ENCODE data around the gene LAMC3.

The LAMC3 gene

DNA sequence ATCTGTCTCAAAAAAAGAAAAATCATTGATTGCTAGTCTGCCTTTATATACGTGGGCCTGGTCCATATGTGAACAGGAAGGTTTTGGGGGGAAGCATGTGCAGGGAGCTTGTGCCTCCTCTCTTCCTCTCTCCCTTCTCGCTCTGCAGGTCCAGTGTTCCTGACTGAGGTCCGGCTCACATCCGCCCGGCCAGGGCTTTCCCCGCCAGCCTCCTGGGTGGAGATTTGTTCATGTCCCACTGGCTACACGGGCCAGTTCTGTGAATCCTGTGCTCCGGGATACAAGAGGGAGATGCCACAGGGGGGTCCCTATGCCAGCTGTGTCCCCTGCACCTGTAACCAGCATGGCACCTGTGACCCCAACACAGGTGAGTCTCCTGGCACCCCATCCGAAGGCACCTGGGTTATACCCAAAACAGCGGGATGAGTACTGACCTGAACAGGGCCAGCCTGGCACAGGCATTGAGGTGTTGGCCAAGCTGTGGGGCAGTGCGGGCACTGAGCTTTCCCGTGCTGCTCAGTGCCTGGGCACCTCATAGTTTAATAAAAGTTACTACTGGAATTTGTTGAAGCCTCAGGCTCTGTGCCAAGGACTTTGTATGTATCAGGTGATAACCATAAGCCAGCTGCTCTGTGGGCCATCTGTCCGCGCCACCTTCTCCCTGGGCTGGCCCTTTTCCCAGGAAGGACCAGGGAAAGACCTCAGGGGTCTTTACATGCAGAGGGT is 48.0 kb downstream of the LAMC3 start:
- no peak overlapping the region for H3K27ac ChIP-seq (ENCODE audit: low read depth, low read length)

DNA sequence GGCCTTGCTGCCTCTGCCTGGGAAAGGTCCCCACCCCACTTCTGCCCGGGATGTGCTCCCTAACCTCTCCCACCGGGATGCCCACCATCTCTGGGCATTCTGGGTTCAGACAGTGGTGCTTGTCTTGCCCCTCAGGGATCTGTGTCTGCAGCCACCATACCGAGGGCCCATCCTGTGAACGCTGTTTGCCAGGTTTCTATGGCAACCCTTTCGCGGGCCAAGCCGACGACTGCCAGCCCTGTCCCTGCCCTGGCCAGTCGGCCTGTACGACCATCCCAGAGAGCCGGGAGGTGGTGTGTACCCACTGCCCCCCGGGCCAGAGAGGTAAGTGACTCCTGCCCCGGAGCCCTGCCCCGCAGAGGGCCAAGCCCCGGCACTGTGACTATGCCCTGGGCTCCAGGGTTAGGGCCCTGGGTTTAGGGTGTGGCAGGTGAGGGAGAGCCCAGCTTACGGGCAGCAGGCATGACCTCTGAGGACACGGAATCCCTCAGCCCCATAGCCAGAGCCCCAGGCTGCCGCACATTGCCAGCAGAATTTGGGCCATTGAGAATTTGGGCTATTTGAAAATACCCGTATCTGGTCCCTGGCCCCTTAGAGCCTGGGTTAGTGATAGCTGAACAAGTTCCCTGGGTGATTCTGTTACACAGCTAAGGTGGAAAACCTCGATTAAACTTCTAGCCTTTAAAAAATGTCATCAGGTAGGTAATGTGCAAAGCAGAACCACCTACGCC is 52.1 kb downstream of the LAMC3 start:
- Histone ChIP-seq H3K4me1 (ENCODE audit: control insufficient read depth in 1 of 2, insufficient read depth in 2 of 2, low read length in 2 of 2) (no peaks in the 10 kb centered on the region), H3K36me3 (ENCODE audit: control insufficient read depth in 1 of 2, insufficient read depth in 2 of 2, low read length in 2 of 2) (no peaks in the 10 kb centered on the region), H3K9me3 (ENCODE audit: control insufficient read depth in 1 of 2, low read length in 2 of 2) (no peaks in the 10 kb centered on the region), H3K27ac (ENCODE audit: low read depth, low read length) (no peak overlapping the region), H3K9ac (ENCODE audit: low read depth in 1 of 2, low read length in 2 of 2) (no peak overlapping the region), H3K27me3 (ENCODE audit: control insufficient read depth in 1 of 2, insufficient read depth in 2 of 2, low read length in 2 of 2) (no peaks in the 10 kb centered on the region), H3K4me3 (ENCODE audit: low read depth in 1 of 2, low read length in 2 of 2) (no peak overlapping the region)

More for the DNA sequence above, 48.0 kb downstream of the LAMC3 start:
- no peaks in the 10 kb centered on the region for H3K36me3 ChIP-seq (ENCODE audit: control insufficient read depth in 1 of 2, insufficient read depth in 2 of 2, low read length in 2 of 2)
- peaks cover 0 to 4% of the 10 kb centered on the region in 2 donors for H3K27me3 ChIP-seq (ENCODE audit: control insufficient read depth in 1 of 2, insufficient read depth in 2 of 2, low read length in 2 of 2)
- H3K9me3 ChIP-seq (ENCODE audit: control insufficient read depth in 1 of 2, low read length in 2 of 2): no peaks in the 10 kb centered on the region
- no peak overlapping the region for H3K9ac ChIP-seq (ENCODE audit: low read depth in 1 of 2, low read length in 2 of 2)
- no peak overlapping the region for H3K4me3 ChIP-seq (ENCODE audit: low read depth in 1 of 2, low read length in 2 of 2)
- no peaks in the 10 kb centered on the region for H3K4me1 ChIP-seq (ENCODE audit: control insufficient read depth in 1 of 2, insufficient read depth in 2 of 2, low read length in 2 of 2)

DNA sequence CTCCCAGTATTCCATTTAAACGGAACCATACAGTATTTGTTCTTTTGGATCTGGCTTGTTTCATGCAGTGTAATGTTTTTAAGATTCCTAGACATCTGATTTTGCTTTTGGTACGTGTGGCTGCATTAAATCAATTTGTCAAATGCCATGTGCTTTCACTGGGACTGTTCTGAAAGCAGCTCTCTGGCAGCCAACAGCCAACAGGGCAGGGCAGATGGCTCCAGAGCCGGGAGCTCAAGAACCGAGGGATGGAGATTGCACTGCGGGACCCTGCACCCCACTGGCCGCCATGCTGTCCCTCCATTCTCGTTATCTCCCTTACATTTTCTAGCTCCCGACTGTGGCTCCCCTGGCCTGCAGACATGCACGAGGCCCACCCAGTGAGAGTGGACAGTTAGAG is 54.0 kb downstream of the LAMC3 start:
- Histone ChIP-seq H3K27ac (ENCODE audit: low read depth, low read length) (no peak overlapping the region), H3K9ac (ENCODE audit: low read depth in 1 of 2, low read length in 2 of 2) (no peak overlapping the region), H3K4me3 (ENCODE audit: low read depth in 1 of 2, low read length in 2 of 2) (no peak overlapping the region), H3K9me3 (ENCODE audit: control insufficient read depth in 1 of 2, low read length in 2 of 2) (no peaks in the 10 kb centered on the region), H3K36me3 (ENCODE audit: control insufficient read depth in 1 of 2, insufficient read depth in 2 of 2, low read length in 2 of 2) (no peaks in the 10 kb centered on the region), H3K4me1 (ENCODE audit: control insufficient read depth in 1 of 2, insufficient read depth in 2 of 2, low read length in 2 of 2) (no peaks in the 10 kb centered on the region), H3K27me3 (ENCODE audit: control insufficient read depth in 1 of 2, insufficient read depth in 2 of 2, low read length in 2 of 2) (no peaks in the 10 kb centered on the region)

DNA sequence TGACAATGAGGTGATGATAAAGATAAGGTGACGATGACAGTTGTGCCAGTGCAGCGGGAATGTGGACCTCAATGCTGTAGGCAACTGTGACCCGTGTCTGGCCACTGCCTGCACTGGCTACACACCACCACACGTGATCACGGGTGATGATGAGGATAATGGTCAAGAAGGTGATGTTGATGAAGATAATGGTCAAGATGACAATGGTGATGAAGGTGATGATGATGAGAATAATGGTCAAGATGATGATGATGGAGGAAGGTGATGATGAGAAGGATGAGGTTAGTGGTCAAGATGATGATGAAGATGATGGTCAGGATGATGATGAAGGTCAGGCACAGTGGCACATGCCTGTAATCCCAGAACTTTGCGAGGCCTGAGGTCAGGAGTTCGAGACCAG is 56.6 kb downstream of the LAMC3 start:
- Histone ChIP-seq H3K4me1 (ENCODE audit: control insufficient read depth in 1 of 2, insufficient read depth in 2 of 2, low read length in 2 of 2) (no peaks in the 10 kb centered on the region), H3K4me3 (ENCODE audit: low read depth in 1 of 2, low read length in 2 of 2) (no peak overlapping the region), H3K9ac (ENCODE audit: low read depth in 1 of 2, low read length in 2 of 2) (no peak overlapping the region), H3K9me3 (ENCODE audit: control insufficient read depth in 1 of 2, low read length in 2 of 2) (no peaks in the 10 kb centered on the region), H3K36me3 (ENCODE audit: control insufficient read depth in 1 of 2, insufficient read depth in 2 of 2, low read length in 2 of 2) (no peaks in the 10 kb centered on the region), H3K27ac (ENCODE audit: low read depth, low read length) (no peak overlapping the region), H3K27me3 (ENCODE audit: control insufficient read depth in 1 of 2, insufficient read depth in 2 of 2, low read length in 2 of 2) (no peaks in the 10 kb centered on the region)

DNA sequence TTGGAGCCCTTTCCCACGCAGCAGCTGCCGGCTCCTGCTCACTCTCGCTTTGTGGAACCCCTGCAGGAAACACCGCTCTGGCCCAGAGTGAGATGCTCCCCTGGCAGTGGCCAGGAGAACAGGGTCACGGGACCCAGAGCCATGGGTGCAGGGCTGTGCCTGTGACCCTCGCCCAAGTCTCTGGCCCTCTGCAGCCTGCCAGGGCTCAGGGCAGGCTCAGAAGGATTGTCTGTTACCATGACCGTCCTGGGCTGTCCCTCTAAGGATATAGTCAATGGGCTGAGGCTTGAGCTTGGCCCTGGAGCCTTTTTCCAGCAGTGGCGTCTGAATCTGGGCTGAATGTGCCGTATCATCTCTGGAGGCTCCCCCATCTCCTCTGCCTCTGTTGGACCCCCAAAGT is 58.7 kb downstream of the LAMC3 start:
- no peaks in the 10 kb centered on the region for H3K4me1 ChIP-seq (ENCODE audit: control insufficient read depth in 1 of 2, insufficient read depth in 2 of 2, low read length in 2 of 2)
- no peak overlapping the region for H3K27ac ChIP-seq (ENCODE audit: low read depth, low read length)
- H3K9ac ChIP-seq (ENCODE audit: low read depth in 1 of 2, low read length in 2 of 2): no peak overlapping the region
- H3K36me3 ChIP-seq (ENCODE audit: control insufficient read depth in 1 of 2, insufficient read depth in 2 of 2, low read length in 2 of 2): no peaks in the 10 kb centered on the region
- no peaks in the 10 kb centered on the region for H3K27me3 ChIP-seq (ENCODE audit: control insufficient read depth in 1 of 2, insufficient read depth in 2 of 2, low read length in 2 of 2)
- H3K4me3 ChIP-seq (ENCODE audit: low read depth in 1 of 2, low read length in 2 of 2): no peak overlapping the region
- no peaks in the 10 kb centered on the region for H3K9me3 ChIP-seq (ENCODE audit: control insufficient read depth in 1 of 2, low read length in 2 of 2)

DNA sequence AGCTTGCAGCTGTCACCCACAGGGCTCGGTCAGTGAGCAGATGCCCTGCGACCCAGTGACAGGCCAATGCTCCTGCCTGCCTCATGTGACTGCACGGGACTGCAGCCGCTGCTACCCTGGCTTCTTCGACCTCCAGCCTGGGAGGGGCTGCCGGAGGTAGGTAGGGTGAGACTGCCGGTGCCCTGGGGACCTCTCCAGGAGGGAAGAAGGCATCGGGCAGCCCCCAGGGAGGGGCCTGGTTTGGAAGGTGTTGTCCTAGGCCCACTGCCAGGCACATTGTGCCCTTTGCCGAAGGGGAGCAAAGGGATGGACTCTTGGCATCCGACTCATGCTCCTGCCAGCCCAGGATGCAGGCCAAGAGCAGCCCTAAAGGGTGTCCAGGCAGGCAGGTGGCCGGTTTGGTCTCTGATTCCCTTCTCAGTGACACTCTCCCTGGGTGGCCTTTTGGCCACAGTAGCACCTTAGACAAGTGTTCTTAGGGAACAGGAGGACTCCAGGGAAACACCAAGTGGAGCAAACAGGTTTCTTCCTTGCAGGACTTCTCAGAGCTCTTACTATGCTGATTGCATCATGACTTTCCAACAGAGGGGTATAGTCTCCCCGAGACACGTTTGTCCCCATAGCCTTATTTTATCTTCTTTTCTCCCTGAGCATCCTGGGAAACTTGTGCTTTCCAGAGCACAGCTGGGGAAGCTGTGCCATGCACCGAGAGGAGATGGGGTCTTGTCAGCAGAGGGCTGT is 59.3 kb downstream of the LAMC3 start:
- H3K27ac ChIP-seq (ENCODE audit: low read depth, low read length): no peak overlapping the region
- H3K9me3 ChIP-seq (ENCODE audit: control insufficient read depth in 1 of 2, low read length in 2 of 2): no peaks in the 10 kb centered on the region
- H3K27me3 ChIP-seq (ENCODE audit: control insufficient read depth in 1 of 2, insufficient read depth in 2 of 2, low read length in 2 of 2): no peaks in the 10 kb centered on the region
- H3K4me3 ChIP-seq (ENCODE audit: low read depth in 1 of 2, low read length in 2 of 2): no peak overlapping the region
- H3K36me3 ChIP-seq (ENCODE audit: control insufficient read depth in 1 of 2, insufficient read depth in 2 of 2, low read length in 2 of 2): no peaks in the 10 kb centered on the region
- H3K4me1 ChIP-seq (ENCODE audit: control insufficient read depth in 1 of 2, insufficient read depth in 2 of 2, low read length in 2 of 2): no peaks in the 10 kb centered on the region
- H3K9ac ChIP-seq (ENCODE audit: low read depth in 1 of 2, low read length in 2 of 2): no peak overlapping the region

DNA sequence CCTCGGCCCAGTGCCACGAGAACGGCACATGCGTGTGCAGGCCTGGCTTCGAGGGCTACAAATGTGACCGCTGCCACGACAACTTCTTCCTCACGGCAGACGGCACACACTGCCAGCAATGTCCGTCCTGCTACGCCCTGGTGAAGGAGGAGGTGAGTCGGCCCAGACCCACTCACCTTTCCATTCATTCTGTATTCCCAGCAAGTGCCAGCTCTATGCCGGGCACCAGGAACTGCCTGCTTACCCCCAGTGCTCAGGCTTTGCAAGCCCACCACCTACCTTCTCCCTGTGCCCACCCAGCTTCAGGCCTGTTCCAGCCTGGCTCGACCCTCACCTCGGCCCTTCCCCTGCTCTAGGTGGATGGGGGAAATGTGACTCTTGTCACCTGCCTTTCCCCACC is 60.7 kb downstream of the LAMC3 start:
- Histone ChIP-seq H3K36me3 (ENCODE audit: control insufficient read depth in 1 of 2, insufficient read depth in 2 of 2, low read length in 2 of 2) (no peaks in the 10 kb centered on the region), H3K9me3 (ENCODE audit: control insufficient read depth in 1 of 2, low read length in 2 of 2) (no peaks in the 10 kb centered on the region), H3K27me3 (ENCODE audit: control insufficient read depth in 1 of 2, insufficient read depth in 2 of 2, low read length in 2 of 2) (no peaks in the 10 kb centered on the region), H3K4me3 (ENCODE audit: low read depth in 1 of 2, low read length in 2 of 2) (no peak overlapping the region), H3K4me1 (ENCODE audit: control insufficient read depth in 1 of 2, insufficient read depth in 2 of 2, low read length in 2 of 2) (no peaks in the 10 kb centered on the region), H3K27ac (ENCODE audit: low read depth, low read length) (no peak overlapping the region), H3K9ac (ENCODE audit: low read depth in 1 of 2, low read length in 2 of 2) (no peak overlapping the region)

DNA sequence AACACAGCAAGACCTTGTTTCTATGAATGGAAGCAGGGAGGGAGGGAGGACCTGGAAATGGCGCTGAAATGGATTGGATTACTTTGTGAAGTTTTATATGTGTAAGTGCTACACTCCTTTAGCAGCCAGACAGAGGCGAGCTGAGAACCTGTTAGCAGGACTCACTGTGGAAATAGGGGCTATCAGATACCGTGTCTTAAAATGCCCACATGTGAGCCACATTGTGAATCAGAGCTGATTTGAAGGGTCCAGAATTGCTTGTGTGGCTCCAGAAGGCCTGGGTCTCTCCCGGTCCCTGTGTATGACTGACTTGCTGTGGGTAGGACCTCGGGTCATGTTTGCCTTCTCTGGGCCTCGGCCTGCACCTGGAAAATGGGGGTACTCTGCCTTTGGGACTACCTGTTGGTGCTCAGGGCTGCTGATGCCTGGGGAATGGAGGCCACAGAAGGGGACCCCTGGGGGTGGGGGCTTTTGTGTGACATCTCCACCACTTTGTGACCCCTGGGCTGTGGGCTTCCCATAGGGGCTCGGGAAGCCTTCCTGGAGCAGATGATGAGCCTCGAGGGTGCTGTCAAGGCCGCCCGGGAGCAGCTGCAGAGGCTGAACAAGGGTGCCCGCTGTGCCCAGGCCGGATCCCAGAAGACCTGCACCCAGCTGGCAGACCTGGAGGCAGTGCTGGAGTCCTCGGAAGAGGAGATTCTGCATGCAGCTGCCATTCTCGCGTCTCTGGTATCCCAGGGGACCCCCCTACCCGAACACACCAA is 63.3 kb downstream of the LAMC3 start:
- H3K4me1 ChIP-seq (ENCODE audit: control insufficient read depth in 1 of 2, insufficient read depth in 2 of 2, low read length in 2 of 2): no peaks in the 10 kb centered on the region
- no peaks in the 10 kb centered on the region for H3K9me3 ChIP-seq (ENCODE audit: control insufficient read depth in 1 of 2, low read length in 2 of 2)
- no peak overlapping the region for H3K9ac ChIP-seq (ENCODE audit: low read depth in 1 of 2, low read length in 2 of 2)
- H3K27me3 ChIP-seq (ENCODE audit: control insufficient read depth in 1 of 2, insufficient read depth in 2 of 2, low read length in 2 of 2): no peaks in the 10 kb centered on the region
- H3K27ac ChIP-seq (ENCODE audit: low read depth, low read length): no peak overlapping the region
- no peak overlapping the region for H3K4me3 ChIP-seq (ENCODE audit: low read depth in 1 of 2, low read length in 2 of 2)
- H3K36me3 ChIP-seq (ENCODE audit: control insufficient read depth in 1 of 2, insufficient read depth in 2 of 2, low read length in 2 of 2): no peaks in the 10 kb centered on the region

DNA sequence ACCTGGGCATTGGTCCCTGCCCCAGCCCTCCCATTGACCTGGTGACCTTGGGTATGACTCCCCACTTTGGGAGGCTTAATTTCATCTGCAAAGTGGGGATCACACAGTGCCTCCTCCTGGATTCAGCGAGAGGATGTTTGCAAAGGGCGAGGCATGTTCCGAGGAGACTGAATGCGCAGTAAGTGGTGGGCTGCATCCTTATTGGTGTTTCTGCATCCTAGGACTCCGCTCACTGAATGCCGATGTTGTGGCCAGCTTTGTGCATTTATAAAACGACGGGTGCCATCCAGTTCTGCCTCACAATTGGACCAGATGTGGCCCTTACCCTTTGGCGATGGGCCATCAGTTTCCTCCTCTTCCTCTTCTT is 63.9 kb downstream of the LAMC3 start:
- no peak overlapping the region for H3K27ac ChIP-seq (ENCODE audit: low read depth, low read length)
- no peaks in the 10 kb centered on the region for H3K27me3 ChIP-seq (ENCODE audit: control insufficient read depth in 1 of 2, insufficient read depth in 2 of 2, low read length in 2 of 2)
- no peaks in the 10 kb centered on the region for H3K9me3 ChIP-seq (ENCODE audit: control insufficient read depth in 1 of 2, low read length in 2 of 2)
- H3K4me1 ChIP-seq (ENCODE audit: control insufficient read depth in 1 of 2, insufficient read depth in 2 of 2, low read length in 2 of 2): no peaks in the 10 kb centered on the region
- H3K4me3 ChIP-seq (ENCODE audit: low read depth in 1 of 2, low read length in 2 of 2): no peak overlapping the region
- H3K9ac ChIP-seq (ENCODE audit: low read depth in 1 of 2, low read length in 2 of 2): no peak overlapping the region
- no peaks in the 10 kb centered on the region for H3K36me3 ChIP-seq (ENCODE audit: control insufficient read depth in 1 of 2, insufficient read depth in 2 of 2, low read length in 2 of 2)

All from duodenal mucosa (tissue), 2 donors.